GM18907 (cell line): Measurements from ENCODE around the gene OR11H7.
"Not testable (repeated sequence)": the region's sequence is repeated elsewhere in the genome, so short reads cannot be mapped to it uniquely, and the experiment has no call there.

Experiments
- ATAC-seq: cut with Tn5 transposase; IDR thresholded peaks from one replicate; pipeline ENCODE4 v1.9.1; 2021; ENCODE audit warnings: mild to moderate bottlenecking, moderate library complexity; ENCODE audit not compliant: unreplicated experiment

Gene OR11H7

DNA sequence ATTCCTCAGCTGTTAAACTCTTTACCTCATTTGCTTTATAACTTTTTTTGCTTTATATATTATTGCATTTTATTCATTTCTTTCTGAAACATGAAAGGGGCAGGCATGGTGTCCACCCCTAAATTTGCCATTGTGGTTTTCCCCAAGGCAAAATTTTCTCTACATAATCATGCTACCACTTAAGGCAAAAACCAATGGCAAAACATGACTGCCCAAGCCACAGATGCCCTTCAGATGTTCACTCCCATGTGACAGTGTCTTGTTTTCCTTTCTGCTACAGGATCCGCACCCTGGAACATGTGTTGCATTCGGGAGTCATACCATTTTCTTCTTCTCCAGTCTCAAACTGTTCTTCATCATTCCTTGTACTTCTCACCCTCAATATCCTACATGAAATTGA, 48.6 kb downstream of the OR11H7 start:
- ATAC-seq: no peak

DNA sequence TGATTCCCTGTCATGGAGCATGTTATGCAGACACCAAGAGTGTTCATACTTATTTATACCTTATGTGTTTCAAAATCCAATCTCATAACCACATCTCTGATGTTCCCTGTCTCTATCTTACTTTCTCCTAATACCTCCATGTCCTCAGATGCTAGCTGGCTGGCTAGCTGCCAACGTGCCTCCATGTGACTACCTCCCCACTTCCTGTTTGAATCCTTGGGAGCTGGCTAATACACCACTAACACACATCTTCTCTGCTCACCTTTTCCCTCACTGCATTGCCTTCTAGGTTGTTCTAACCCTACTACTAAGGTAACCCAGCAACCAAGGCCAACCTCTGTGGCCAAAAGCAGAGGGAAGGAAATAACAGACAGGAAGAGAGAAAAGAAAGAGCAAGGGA, 49.6 kb downstream of the OR11H7 start:
- no peak for ATAC-seq

DNA sequence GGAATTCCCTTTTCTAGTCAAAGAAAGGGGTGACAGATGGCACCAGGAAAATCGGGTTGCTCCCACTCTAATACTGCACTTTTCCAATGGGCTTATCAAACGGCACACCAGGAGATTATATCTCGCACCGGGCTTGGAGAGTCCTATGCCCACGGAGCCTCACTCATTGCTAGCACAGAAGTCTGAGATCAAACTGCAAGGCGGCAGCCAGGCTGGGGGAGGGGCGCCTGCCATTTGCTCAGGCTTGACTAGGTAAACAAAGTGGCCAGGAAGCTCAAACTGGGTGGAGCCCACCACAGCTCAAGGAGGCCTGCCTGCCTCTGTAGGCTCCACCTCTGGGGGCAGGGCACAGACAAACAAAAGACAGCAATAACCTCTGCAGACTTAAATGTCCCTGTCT, 51.5 kb downstream of the OR11H7 start:
- not testable (repeated sequence) for ATAC-seq
